Measurements from ENCODE around the gene SGSM2. TPM values are rescaled to one million over a fixed set of nuclear protein-coding genes. Genes with fewer than 3 reads are reported as not detected.

SGSM2 gene
- total RNA-seq, 4 donors from 2014 or later: 48.2 to 117 (median 90.4) TPM

DNA sequence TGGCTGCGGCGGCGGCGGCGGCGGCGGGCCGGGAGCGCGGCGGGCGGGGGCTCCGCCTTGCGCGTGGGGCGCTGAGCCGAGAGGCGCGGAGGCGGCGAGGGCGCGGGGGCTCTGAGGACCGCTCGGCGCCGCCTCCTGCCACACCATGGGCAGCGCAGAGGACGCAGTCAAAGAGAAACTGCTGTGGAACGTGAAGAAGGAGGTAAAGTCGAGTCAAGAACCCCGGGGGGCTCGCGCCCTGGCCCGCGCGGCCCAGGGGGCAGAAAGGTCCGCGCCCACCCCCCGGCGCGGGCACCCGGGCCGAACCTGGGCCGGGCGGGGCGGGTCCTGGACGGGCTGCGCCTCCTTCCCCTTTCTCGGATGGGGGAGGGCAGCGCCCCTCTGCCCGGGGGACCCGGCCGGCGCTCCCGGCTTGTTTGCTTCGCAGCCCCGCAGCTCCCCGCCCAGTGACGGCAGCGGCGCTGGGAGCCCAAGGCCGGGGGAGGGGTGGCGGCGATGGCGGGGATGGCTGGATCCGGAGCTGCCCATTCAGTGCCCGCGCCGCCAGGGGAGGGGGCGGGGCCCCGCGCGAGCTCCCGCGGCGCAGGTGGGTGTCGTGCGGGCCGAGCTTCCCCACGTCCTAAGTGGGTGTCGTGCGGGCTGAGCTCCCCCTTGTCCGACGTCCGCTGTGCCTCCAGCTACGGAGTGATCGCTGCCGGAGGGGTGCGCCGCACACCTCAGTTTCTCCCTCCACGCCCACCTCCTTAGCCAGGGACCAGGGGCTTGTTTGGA is 428 bp downstream of the SGSM2 start:
- Histone ChIP-seq H3K27ac (peak overlapping the region; percentile 92), H3K36me3 (peaks cover 25% of the 10 kb centered on the region), H3K4me1 (peaks cover 27% of the 10 kb centered on the region), H3K27me3 (no peaks in the 10 kb centered on the region), H3K4me3 (peak overlapping the region; percentile 97), H3K9me3 (no peaks in the 10 kb centered on the region)
- DNase-seq (ENCODE audit: low spot score in 2 of 2): peak in 1 of 2 donors; percentile 81
- TF ChIP-seq POLR2AphosphoS5 (IDR thresholded peaks at IDR 0.05): no peak
- TF ChIP-seq, protein P1, sequence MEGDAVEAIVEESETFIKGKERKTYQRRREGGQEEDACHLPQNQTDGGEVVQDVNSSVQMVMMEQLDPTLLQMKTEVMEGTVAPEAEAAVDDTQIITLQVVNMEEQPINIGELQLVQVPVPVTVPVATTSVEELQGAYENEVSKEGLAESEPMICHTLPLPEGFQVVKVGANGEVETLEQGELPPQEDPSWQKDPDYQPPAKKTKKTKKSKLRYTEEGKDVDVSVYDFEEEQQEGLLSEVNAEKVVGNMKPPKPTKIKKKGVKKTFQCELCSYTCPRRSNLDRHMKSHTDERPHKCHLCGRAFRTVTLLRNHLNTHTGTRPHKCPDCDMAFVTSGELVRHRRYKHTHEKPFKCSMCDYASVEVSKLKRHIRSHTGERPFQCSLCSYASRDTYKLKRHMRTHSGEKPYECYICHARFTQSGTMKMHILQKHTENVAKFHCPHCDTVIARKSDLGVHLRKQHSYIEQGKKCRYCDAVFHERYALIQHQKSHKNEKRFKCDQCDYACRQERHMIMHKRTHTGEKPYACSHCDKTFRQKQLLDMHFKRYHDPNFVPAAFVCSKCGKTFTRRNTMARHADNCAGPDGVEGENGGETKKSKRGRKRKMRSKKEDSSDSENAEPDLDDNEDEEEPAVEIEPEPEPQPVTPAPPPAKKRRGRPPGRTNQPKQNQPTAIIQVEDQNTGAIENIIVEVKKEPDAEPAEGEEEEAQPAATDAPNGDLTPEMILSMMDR (IDR thresholded peaks at IDR 0.05): no peak
- no peak for TF ChIP-seq POLR2A (IDR thresholded peaks at IDR 0.05)
- no peak for TF ChIP-seq EP300 (IDR thresholded peaks at IDR 0.05)
- 2% methylated on average over 11 of the region's 92 CpGs for WGBS

DNA sequence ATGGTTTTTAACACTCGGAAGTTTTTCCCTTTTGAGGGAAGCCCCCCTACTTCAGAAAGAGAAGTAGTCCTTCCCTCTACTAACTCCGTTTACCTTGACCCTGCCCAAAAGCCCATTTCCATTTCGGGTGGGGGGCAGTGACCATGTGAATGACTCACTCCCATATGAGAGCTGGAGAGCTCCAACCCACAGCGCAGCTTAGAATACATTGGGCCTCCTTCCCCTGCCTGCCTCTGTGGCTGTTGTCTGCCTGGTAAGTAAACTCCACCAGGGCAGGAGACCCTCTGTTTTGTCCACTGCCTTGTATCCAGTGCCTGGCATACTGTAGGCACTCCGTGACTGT is 985 bp downstream of the SGSM2 start:
- Histone ChIP-seq H3K27me3 (no peaks in the 10 kb centered on the region), H3K4me3 (peak overlapping the region; percentile 97), H3K36me3 (peaks cover 20% of the 10 kb centered on the region), H3K4me1 (peaks cover 27% of the 10 kb centered on the region), H3K27ac (peak overlapping the region; percentile 92), H3K9me3 (no peaks in the 10 kb centered on the region)
- WGBS: 6% methylated on average over 4 of the region's 5 CpGs
- no peak for DNase-seq (ENCODE audit: low spot score in 2 of 2)
- TF ChIP-seq, protein P1 (IDR thresholded peaks at IDR 0.05): no peak
- no peak for TF ChIP-seq POLR2AphosphoS5 (IDR thresholded peaks at IDR 0.05)
- no peak for TF ChIP-seq EP300 (IDR thresholded peaks at IDR 0.05)
- no peak for TF ChIP-seq POLR2A (IDR thresholded peaks at IDR 0.05)

DNA sequence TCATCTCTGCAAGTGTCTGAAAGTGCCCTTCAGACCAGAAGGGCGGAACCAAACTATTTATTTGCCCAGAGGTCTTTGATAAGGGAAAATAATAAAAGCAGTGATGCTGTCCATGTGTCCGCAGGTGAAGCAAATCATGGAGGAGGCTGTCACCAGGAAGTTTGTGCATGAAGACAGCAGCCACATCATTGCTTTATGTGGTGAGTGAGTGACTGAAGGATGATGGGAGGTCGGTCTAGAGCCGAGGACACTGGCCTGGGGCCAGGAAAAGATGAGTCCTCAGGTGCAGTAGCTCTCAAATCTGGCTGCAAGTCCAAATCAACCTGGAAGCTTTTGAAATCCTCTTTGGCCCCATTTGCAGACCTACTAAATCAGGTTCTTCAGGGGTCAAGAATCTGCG is 6.1 kb downstream of the SGSM2 start:
- Histone ChIP-seq H3K36me3 (peaks cover 10% of the 10 kb centered on the region), H3K27ac (no peak overlapping the region), H3K4me1 (peaks cover 18% of the 10 kb centered on the region), H3K9me3 (no peaks in the 10 kb centered on the region), H3K27me3 (no peaks in the 10 kb centered on the region), H3K4me3 (no peak overlapping the region)
- WGBS: 64% methylated on average over 5 of the region's 5 CpGs
- DNase-seq (ENCODE audit: low spot score in 2 of 2): no peak
- no peak for TF ChIP-seq EP300 (IDR thresholded peaks at IDR 0.05)
- TF ChIP-seq, protein P1 (IDR thresholded peaks at IDR 0.05): no peak

DNA sequence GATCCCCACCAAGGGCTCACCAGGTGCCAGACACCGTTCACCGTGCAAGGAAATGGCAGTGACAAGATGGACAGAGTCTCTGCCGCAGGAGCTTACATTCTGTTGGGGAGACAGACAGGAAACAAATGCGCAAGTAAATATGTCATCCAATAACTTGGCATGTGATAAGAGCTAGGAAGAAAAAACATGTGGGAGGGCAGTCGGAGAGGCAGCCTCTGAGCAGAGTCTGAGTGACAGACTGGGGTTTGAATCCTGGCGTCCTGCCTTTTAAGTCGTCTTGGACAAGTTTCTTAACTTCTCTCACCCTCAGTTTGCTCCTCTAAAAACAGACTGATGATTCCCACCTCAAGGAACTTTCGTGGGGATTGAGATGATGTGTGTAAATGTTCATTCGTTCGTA is 7.2 kb downstream of the SGSM2 start:
- Histone ChIP-seq H3K9me3 (no peaks in the 10 kb centered on the region), H3K27me3 (no peaks in the 10 kb centered on the region), H3K4me3 (no peak overlapping the region), H3K36me3 (peaks cover 10% of the 10 kb centered on the region), H3K4me1 (peaks cover 18% of the 10 kb centered on the region), H3K27ac (no peak overlapping the region)
- WGBS: 83% methylated on average over 10 of the region's 10 CpGs
- no peak for TF ChIP-seq EP300 (IDR thresholded peaks at IDR 0.05)
- TF ChIP-seq, protein P1 (IDR thresholded peaks at IDR 0.05): no peak
- TF ChIP-seq POLR2A (IDR thresholded peaks at IDR 0.05): no peak
- TF ChIP-seq POLR2AphosphoS5 (IDR thresholded peaks at IDR 0.05): no peak
- DNase-seq (ENCODE audit: low spot score in 2 of 2): no peak

DNA sequence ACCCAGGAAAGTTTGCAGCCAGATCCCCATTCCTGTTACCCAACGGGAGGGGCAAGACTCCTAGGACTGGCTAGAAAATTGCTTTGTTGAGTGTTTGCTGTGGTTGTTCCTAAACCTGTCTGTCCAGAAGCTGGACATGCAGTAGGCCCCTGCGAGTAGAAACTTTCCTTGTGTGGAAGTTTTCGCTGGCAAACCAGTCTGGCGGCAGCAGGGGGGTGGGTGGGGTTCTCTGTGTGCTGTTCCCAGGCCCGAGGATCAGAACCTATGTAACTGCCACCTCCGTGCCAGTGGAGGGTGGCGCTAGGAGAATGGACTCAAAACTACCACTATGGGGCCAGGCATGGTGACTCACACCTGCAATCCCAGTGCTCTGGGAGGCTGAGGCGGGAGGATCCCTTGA is 9.2 kb downstream of the SGSM2 start:
- H3K9me3 ChIP-seq: no peaks in the 10 kb centered on the region
- peaks cover 10% of the 10 kb centered on the region for H3K36me3 ChIP-seq
- peaks cover 18% of the 10 kb centered on the region for H3K4me1 ChIP-seq
- H3K27me3 ChIP-seq: no peaks in the 10 kb centered on the region
- peak overlapping the region; percentile 42 for H3K27ac ChIP-seq
- DNase-seq (ENCODE audit: low spot score in 2 of 2): peak in 1 of 2 donors; percentile 49
- 68% methylated on average over 8 of the region's 8 CpGs for WGBS
- H3K4me3 ChIP-seq: no peak overlapping the region
- TF ChIP-seq POLR2AphosphoS5 (IDR thresholded peaks at IDR 0.05) (no peak), POLR2A (IDR thresholded peaks at IDR 0.05) (no peak), EP300 (IDR thresholded peaks at IDR 0.05) (no peak)
- TF ChIP-seq, protein P1 (IDR thresholded peaks at IDR 0.05): no peak

Measured in suprapubic skin (tissue), 4 donors.